ENCODE measurements around the gene GNAT1. TPM values are rescaled to one million over a fixed set of nuclear protein-coding genes. Genes with fewer than 3 reads are reported as not detected.

The GNAT1 gene
- total RNA-seq, 1 donor from 2014 or later = not detected

DNA sequence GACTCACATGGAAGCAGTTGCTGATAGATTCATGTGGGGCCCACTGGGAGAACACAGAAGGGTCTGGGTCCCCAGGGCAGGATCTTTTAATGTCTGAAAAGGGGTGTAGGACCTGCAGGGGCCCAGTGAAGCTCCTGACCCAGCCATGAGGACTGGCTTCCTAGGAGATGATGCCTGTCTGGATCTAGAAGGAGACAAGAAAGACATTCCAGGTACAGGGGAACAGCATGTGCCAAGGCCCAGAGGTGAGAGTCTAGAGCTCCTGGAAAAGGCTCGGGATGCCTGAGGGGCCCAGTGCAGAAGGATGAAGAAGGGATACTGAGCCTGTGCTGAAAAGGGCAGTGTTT lies 41.0 kb upstream of the GNAT1 start:
- no peak overlapping the region for H3K27ac ChIP-seq
- TF ChIP-seq, protein P1, sequence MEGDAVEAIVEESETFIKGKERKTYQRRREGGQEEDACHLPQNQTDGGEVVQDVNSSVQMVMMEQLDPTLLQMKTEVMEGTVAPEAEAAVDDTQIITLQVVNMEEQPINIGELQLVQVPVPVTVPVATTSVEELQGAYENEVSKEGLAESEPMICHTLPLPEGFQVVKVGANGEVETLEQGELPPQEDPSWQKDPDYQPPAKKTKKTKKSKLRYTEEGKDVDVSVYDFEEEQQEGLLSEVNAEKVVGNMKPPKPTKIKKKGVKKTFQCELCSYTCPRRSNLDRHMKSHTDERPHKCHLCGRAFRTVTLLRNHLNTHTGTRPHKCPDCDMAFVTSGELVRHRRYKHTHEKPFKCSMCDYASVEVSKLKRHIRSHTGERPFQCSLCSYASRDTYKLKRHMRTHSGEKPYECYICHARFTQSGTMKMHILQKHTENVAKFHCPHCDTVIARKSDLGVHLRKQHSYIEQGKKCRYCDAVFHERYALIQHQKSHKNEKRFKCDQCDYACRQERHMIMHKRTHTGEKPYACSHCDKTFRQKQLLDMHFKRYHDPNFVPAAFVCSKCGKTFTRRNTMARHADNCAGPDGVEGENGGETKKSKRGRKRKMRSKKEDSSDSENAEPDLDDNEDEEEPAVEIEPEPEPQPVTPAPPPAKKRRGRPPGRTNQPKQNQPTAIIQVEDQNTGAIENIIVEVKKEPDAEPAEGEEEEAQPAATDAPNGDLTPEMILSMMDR (IDR thresholded peaks at IDR 0.05) = no peak
- intact Hi-C loops (cut with DNase I) = no loop called here

DNA sequence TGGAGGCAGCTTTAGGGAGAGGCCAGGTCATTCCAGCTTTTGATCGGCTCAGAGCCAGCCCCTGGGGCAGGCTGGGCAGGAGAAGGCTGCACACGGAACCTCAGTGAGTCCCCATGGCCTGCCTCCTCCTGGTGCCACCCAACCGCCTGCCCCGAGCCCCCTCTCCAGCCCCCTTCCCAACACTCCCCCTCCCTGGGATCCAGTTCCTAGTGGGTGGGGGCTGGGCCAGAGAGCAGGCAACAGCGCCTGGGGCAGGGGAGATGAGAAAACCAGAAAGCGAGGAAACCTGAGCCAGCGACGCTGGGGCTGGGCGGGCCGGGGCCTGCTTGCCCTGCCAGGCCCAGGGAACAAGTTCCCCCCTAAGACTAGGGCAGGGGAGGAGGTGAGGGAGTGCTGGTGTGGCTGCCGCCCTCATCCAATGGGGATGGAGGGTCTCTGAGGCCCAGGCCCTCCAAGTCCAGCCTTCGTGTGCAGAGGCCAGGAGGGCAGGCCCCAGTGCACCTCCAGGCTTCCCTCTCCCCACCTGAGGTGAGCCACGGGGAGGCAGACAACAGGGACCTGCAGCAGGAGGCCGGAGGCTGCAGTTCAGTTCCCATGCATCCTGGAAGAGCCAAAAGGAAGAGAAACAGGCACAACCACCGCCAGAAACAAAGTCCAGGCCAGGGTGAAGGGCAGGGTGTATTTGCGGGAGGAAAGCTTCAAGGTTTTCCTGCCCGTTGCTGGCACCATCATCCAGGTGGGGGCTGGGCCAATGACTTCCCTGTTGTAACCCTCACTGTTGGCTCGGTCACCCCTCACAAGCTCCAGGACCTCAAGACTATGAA lies 40.3 kb upstream of the GNAT1 start:
- no peak for ATAC-seq
- Histone ChIP-seq H3K4me3 (no peak overlapping the region), H3K27me3 (no peaks in the 10 kb centered on the region), H3K4me1 (peaks cover 13% of the 10 kb centered on the region), H3K36me3 (no peaks in the 10 kb centered on the region), H3K9me3 (no peaks in the 10 kb centered on the region), H3K27ac (no peak overlapping the region)
- TF ChIP-seq, protein P1 (IDR thresholded peaks at IDR 0.05) = no peak
- intact Hi-C loops (cut with DNase I) = no loop called here
- no peak for DNase-seq

More for the DNA sequence above, 41.0 kb upstream of the GNAT1 start:
- Histone ChIP-seq H3K27me3 (no peaks in the 10 kb centered on the region), H3K9me3 (no peaks in the 10 kb centered on the region), H3K4me1 (peaks cover 6% of the 10 kb centered on the region), H3K4me3 (no peak overlapping the region), H3K36me3 (no peaks in the 10 kb centered on the region)
- ATAC-seq (no peak), DNase-seq (no peak)

GRCh38 chr3:50151728-50152127 lies 39.7 kb upstream of the GNAT1 start:
- intact Hi-C loops (cut with DNase I) = no loop called here
- Histone ChIP-seq H3K9me3 (no peaks in the 10 kb centered on the region), H3K27ac (no peak overlapping the region), H3K4me3 (no peak overlapping the region), H3K27me3 (no peaks in the 10 kb centered on the region), H3K36me3 (no peaks in the 10 kb centered on the region), H3K4me1 (peaks cover 19% of the 10 kb centered on the region)
- TF ChIP-seq, protein P1 (IDR thresholded peaks at IDR 0.05) = no peak
- DNase-seq (no peak), ATAC-seq (no peak)

GRCh38 chr3:50153782-50154475 lies 37.5 kb upstream of the GNAT1 start:
- intact Hi-C loops (cut with DNase I) = no loop called here
- no peaks in the 10 kb centered on the region for H3K27me3 ChIP-seq
- H3K9me3 ChIP-seq = no peaks in the 10 kb centered on the region
- H3K4me1 ChIP-seq = peaks cover 34% of the 10 kb centered on the region
- peak overlapping the region; percentile 60 for H3K4me3 ChIP-seq
- no peaks in the 10 kb centered on the region for H3K36me3 ChIP-seq
- H3K27ac ChIP-seq = no peak overlapping the region
- TF ChIP-seq, protein P1 (IDR thresholded peaks at IDR 0.05) = no peak
- ATAC-seq (no peak), DNase-seq (no peak)

DNA sequence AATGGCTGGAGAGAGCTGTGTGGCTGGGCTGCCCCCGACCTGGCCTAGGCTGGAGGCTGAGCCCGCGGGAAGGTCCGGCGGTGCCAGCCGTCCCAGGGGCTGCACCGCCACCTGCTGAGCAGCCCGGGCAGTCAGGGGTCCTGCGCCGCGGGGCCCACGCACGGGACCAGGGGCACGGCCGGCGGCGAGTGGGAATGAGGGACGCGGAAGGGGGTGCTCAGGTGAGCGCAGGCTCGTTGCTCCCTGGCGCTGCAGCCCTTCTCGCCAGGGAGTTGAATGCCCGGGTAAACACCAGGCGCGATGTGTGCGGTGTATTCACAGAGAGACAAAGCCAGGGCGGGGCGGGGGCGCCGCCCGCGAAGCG lies 37.0 kb upstream of the GNAT1 start:
- Histone ChIP-seq H3K27me3 (no peaks in the 10 kb centered on the region), H3K36me3 (no peaks in the 10 kb centered on the region), H3K9me3 (no peaks in the 10 kb centered on the region), H3K4me3 (peak overlapping the region; percentile 60), H3K27ac (no peak overlapping the region), H3K4me1 (peaks cover 38% of the 10 kb centered on the region)
- TF ChIP-seq, protein P1 (IDR thresholded peaks at IDR 0.05) = peak; percentile 14
- intact Hi-C loops (cut with DNase I) = no loop called here
- DNase-seq = no peak
- ATAC-seq = peak; percentile 40

Measured in upper lobe of right lung (tissue), 1 donor.